ENCODE results near the gene CCDC142. TPM values are rescaled to one million over a fixed set of nuclear protein-coding genes. Genes with fewer than 3 reads are reported as not detected.

The CCDC142 gene
- total RNA-seq, 5 donors from 2014 or later (not counting 1 experiment from before 2014, with no cell fraction given): 16.1 to 59.3 (median 56.7) TPM

DNA sequence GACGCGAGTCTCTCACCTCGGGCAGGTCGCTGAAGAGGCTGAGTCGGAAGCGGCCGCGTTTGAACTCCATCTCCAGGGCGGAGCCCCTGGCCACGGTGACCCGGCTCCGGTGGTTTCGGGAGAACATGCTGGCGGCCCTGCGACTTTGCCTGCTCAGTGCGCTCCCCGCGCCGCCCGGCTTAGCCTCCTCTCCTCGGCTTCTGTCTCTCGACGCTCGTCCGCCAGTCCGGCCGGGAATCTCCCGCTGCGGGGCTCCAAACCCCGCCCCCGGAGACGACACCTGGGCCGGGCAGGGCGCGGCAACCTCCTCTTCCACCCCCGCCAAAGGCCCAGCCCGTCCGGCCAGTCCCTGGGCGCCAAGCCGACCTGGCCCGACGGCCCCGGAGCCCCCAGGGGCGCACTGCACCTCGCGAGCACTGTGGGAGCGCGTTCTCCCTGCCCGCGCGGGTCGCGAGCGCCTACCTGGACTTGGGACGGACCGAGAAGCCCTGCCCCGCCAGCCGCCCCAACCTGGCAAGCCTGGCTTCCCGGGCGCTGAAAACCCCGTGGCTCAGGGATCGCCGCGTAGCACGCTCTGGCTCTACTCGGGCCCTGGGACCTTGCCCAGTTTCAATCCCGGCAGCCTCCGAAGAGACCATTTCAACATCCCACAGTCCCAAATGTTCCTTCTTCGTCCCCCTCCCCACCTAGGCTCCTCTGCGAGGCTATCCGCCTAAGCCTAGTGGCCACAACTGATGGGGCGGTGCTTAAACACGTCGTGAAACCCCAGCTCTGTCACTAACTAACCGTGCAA is 40.9 kb downstream of the CCDC142 start, which contains the start of gene RTKN:
TSS of gene RTKN (minus strand) at position 248 of the 793 bp plus-strand sequence. CDS start at position 127, 121 bp downstream.
- peaks cover 21 to 41% of the 10 kb centered on the region in 2 donors for H3K27me3 Mint-ChIP-seq
- H3K4me3 Mint-ChIP-seq: peak within 1 kb of the TSS; percentile 56 to 77 (median 59)

DNA sequence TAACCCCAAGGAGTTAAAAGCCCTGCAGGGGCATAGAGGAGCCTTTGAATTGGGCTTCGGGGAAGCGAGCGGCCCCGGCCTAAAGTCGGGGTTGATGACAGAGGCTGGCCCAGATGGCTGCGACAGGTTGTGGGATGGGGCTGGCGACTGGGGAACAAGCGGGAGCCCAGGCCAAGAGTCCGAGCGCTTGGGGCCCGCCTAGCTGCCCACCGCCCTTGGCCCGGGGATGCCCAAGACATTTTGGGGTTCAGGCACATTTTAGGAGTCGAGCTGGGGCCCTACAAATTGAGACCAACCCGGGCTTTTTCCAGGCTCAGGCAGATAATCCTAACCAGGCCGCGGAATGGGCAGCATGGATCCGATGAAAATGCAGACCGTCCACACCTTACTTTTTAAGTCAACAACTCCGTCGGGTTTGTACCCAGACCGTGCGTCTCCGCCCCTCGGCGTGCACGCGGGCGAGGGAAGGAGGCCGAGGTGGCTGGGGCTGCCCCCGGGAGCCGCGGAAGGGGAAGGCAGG is 41.6 kb downstream of the CCDC142 start:
- Mint-ChIP-seq H3K27ac (no peak overlapping the region), H3K36me3 (no peaks in the 10 kb centered on the region), H3K4me3 (peak overlapping the region; percentile 51 to 59 (median 56)), H3K9me3 (no peaks in the 10 kb centered on the region), H3K4me1 (peaks cover 13 to 15% (median 14%) of the 10 kb centered on the region in 3 donors), H3K27me3 (peaks cover 21 to 41% of the 10 kb centered on the region in 2 donors)
- Histone ChIP-seq H3K4me1 (ENCODE audit: control insufficient read depth in 1 of 2, extremely low read depth in 1 of 2, insufficient read depth in 2 of 2, low read length in 2 of 2) (peaks cover 0 to 26% of the 10 kb centered on the region in 2 experiments), H3K27me3 (replicated peaks in 1 of 2; ENCODE audit: control insufficient read depth in 2 of 2, extremely low read depth in 1 of 2, insufficient read depth in 2 of 2, low read length in 1 of 2) (peaks cover 4 to 54% of the 10 kb centered on the region in 2 experiments), H3K9me3 (no peaks in the 10 kb centered on the region), H3K36me3 (ENCODE audit: control insufficient read depth in 2 of 2, extremely low read depth in 1 of 2, insufficient read depth in 1 of 2, low read length in 1 of 2) (no peaks in the 10 kb centered on the region), H3K4me3 (ENCODE audit: control insufficient read depth in 1 of 2, extremely low read depth in 1 of 2, low read length in 1 of 2) (peak overlapping the region; percentile 16 to 35), H3K27ac (ENCODE audit: low read length) (no peak overlapping the region)
- ChIA-PET CTCF (no interaction called here), POLR2A (interaction anchor here in 1 of 2 donors (0.9 kb wide), 1 partner anchor 17 kb away, joined by 3 read pairs; the partner anchor contains the start of gene WBP1)
- ATAC-seq (replicated peaks in 1 of 4) (no peak), DNase-seq (no peak)
- 52% methylated on average over 31 of the region's 33 CpGs for WGBS (ENCODE audit: insufficient coverage)

More for the DNA sequence above, 40.9 kb downstream of the CCDC142 start, which contains the start of gene RTKN:
- Mint-ChIP-seq H3K27ac (no peak within 1 kb of the TSS), H3K9me3 (no peaks in the 10 kb centered on the region), H3K36me3 (no peaks in the 10 kb centered on the region), H3K4me1 (peaks cover 13 to 15% (median 14%) of the 10 kb centered on the region in 3 donors)
- WGBS (ENCODE audit: insufficient coverage): 21% methylated on average over 74 of the region's 75 CpGs
- Histone ChIP-seq H3K4me3 (ENCODE audit: control insufficient read depth in 1 of 2, extremely low read depth in 1 of 2, low read length in 1 of 2) (peak within 1 kb of the TSS; percentile 16 to 56), H3K27ac (ENCODE audit: low read length) (no peak within 1 kb of the TSS), H3K4me1 (ENCODE audit: control insufficient read depth in 1 of 2, extremely low read depth in 1 of 2, insufficient read depth in 2 of 2, low read length in 2 of 2) (peaks cover 0 to 26% of the 10 kb centered on the region in 2 experiments), H3K36me3 (ENCODE audit: control insufficient read depth in 2 of 2, extremely low read depth in 1 of 2, insufficient read depth in 1 of 2, low read length in 1 of 2) (no peaks in the 10 kb centered on the region), H3K9me3 (no peaks in the 10 kb centered on the region), H3K27me3 (replicated peaks in 1 of 2; ENCODE audit: control insufficient read depth in 2 of 2, extremely low read depth in 1 of 2, insufficient read depth in 2 of 2, low read length in 1 of 2) (peaks cover 4 to 54% of the 10 kb centered on the region in 2 experiments)
- peak in 9 of 35 experiments; percentile 9 to 50 (median 26) for DNase-seq
- CTCF ChIA-PET: interaction anchor here in 1 of 2 donors (0.7 kb wide), 1 partner anchor 31 kb away, joined by 3 read pairs; no protein-coding TSS in a partner anchor
- POLR2A ChIA-PET: no interaction called here
- peak; percentile 41 to 52 (median 48) for ATAC-seq (replicated peaks in 1 of 4)

DNA sequence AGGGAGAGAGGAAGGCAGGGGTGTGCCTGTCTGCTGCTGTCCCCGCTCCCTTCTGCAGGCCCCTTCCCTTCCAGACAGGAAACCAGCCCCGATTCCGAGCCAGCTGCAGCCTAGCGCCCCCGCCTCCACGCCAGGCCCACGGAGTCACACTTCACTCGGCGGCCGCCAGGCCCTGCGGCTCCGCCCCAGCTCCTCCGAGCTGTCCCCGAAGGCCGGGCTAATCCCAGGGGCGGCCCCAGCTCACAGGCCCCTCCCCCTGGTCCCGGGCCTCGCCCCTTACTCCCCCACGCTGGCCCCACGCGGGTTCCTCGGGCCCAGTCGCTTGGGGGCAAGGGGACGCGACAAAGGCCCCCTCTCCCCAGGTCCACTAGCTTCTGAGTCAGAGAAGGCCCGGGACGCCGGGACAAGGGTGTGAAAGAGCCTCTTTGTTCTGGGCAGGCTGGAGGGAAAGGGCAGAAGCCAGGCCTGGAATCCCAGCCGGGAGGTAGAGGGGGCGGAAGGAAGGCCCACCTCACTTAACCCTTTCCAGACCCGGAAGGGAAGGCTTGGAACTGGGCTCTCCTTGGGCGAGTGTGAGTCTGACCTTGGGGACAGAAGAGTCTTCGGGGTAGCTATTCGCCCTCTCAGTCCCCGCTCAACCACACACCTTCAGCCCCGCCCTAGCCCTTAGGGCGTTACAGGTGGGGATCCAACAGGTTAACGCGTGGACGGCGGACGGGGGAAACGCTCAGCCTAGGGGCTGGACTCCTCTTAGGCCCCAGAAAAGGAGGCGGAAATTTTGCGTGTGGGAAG is 42.2 kb downstream of the CCDC142 start:
- H3K4me3 ChIP-seq (ENCODE audit: control insufficient read depth in 1 of 2, extremely low read depth in 1 of 2, low read length in 1 of 2): peak overlapping the region; percentile 15 to 56
- ChIA-PET CTCF (no interaction called here), POLR2A (interaction anchor here (0.9 to 1.0 kb wide), 2 partner anchors 17 to 18 kb away, joined by 3 read pairs; partner anchors contain the start of gene WBP1 (in 1 of the 2))
- Mint-ChIP-seq H3K9me3 (no peaks in the 10 kb centered on the region), H3K4me3 (peak overlapping the region; percentile 34 to 59 (median 51)), H3K27ac (no peak overlapping the region), H3K27me3 (peaks cover 21 to 41% of the 10 kb centered on the region in 2 donors), H3K4me1 (peaks cover 13 to 15% (median 14%) of the 10 kb centered on the region in 3 donors), H3K36me3 (no peaks in the 10 kb centered on the region)
- peaks cover 4 to 54% of the 10 kb centered on the region in 2 experiments for H3K27me3 ChIP-seq (replicated peaks in 1 of 2; ENCODE audit: control insufficient read depth in 2 of 2, extremely low read depth in 1 of 2, insufficient read depth in 2 of 2, low read length in 1 of 2)
- WGBS (ENCODE audit: insufficient coverage): 46% methylated on average over 32 of the region's 45 CpGs
- no peak overlapping the region for H3K27ac ChIP-seq (ENCODE audit: low read length)
- DNase-seq (peak in 13 of 35 experiments; percentile 10 to 53 (median 33)), ATAC-seq (replicated peaks in 1 of 4) (peak; percentile 65 to 80 (median 69))
- H3K4me1 ChIP-seq (ENCODE audit: control insufficient read depth in 1 of 2, extremely low read depth in 1 of 2, insufficient read depth in 2 of 2, low read length in 2 of 2): peaks cover 0 to 26% of the 10 kb centered on the region in 2 experiments
- H3K36me3 ChIP-seq (ENCODE audit: control insufficient read depth in 2 of 2, extremely low read depth in 1 of 2, insufficient read depth in 1 of 2, low read length in 1 of 2): no peaks in the 10 kb centered on the region
- no peaks in the 10 kb centered on the region for H3K9me3 ChIP-seq

DNA sequence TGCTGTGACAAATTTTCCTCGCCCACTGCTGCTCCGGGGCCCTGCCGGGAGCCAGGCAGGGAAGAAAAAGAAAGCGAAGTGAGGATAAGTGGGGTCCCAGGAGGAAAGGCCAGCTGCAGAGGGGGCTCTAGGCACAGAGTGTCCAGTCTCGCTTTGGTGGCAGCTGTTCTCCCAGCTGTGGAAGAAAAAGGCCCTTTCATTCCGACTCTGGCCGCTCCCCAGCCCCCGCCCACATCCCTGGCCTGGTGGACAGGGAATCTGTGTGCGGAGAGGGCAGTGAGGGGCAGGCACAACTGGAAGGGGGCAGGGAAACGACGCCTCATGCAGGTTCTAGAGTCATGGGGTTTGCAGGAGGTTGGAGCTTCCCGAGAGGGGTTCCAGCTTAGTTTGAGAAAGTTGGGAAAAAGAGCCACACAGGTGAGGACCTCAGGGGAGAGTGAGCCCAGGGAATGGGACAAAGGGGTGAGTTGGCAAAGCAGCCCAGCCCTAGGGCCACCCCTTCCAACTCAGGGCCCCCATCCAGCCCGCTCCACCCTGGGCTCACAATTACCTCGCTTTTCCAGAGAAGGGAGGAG is 42.9 kb downstream of the CCDC142 start:
- Histone ChIP-seq H3K27ac (ENCODE audit: low read length) (no peak overlapping the region), H3K4me3 (ENCODE audit: control insufficient read depth in 1 of 2, extremely low read depth in 1 of 2, low read length in 1 of 2) (peak overlapping the region; percentile 15 to 56), H3K9me3 (no peaks in the 10 kb centered on the region), H3K36me3 (ENCODE audit: control insufficient read depth in 2 of 2, extremely low read depth in 1 of 2, insufficient read depth in 1 of 2, low read length in 1 of 2) (no peaks in the 10 kb centered on the region), H3K27me3 (replicated peaks in 1 of 2; ENCODE audit: control insufficient read depth in 2 of 2, extremely low read depth in 1 of 2, insufficient read depth in 2 of 2, low read length in 1 of 2) (peaks cover 4 to 52% of the 10 kb centered on the region in 2 experiments), H3K4me1 (ENCODE audit: control insufficient read depth in 1 of 2, extremely low read depth in 1 of 2, insufficient read depth in 2 of 2, low read length in 2 of 2) (peaks cover 0 to 26% of the 10 kb centered on the region in 2 experiments)
- Mint-ChIP-seq H3K27ac (no peak overlapping the region), H3K4me1 (peaks cover 13 to 15% (median 14%) of the 10 kb centered on the region in 3 donors), H3K36me3 (no peaks in the 10 kb centered on the region), H3K9me3 (no peaks in the 10 kb centered on the region), H3K4me3 (peak overlapping the region; percentile 21 to 59 (median 43)), H3K27me3 (peaks cover 21 to 39% of the 10 kb centered on the region in 2 donors)
- DNase-seq: no peak
- CTCF ChIA-PET: no interaction called here
- POLR2A ChIA-PET: interaction anchor here in 1 of 2 donors (1.0 kb wide), 1 partner anchor 18 kb away, joined by 3 read pairs; no protein-coding TSS in a partner anchor
- no peak for ATAC-seq (replicated peaks in 1 of 4)
- 73% methylated on average over 12 of the region's 14 CpGs for WGBS (ENCODE audit: insufficient coverage)

DNA sequence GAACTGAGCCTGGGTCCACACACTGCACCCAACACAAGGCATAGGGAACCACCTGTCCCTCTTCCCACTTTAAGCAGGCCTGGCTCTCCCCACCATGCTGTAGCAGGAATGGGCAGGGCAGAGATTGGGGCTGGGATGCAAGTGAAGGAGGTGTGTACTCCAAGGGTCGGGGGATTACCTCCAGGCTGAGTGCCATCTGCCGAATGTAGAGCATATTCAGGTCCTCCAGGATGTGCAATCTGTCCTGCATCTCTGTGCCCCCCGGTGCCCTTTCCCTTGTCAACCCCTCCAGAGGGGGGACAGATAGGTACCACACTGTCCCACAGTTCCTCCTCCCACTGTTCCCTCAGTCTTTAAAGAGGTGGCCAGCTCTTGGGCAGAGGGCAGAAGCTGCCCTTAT is 43.4 kb downstream of the CCDC142 start:
- peaks cover 4 to 49% of the 10 kb centered on the region in 2 experiments for H3K27me3 ChIP-seq (replicated peaks in 1 of 2; ENCODE audit: control insufficient read depth in 2 of 2, extremely low read depth in 1 of 2, insufficient read depth in 2 of 2, low read length in 1 of 2)
- H3K4me3 Mint-ChIP-seq: peak overlapping the region in 1 of 3 donors; percentile 59
- DNase-seq (no peak), ATAC-seq (replicated peaks in 1 of 4) (no peak)
- H3K27ac Mint-ChIP-seq: no peak overlapping the region
- no peaks in the 10 kb centered on the region for H3K36me3 Mint-ChIP-seq
- ChIA-PET POLR2A (no interaction called here), CTCF (no interaction called here)
- H3K9me3 ChIP-seq: no peaks in the 10 kb centered on the region
- H3K36me3 ChIP-seq (ENCODE audit: control insufficient read depth in 2 of 2, extremely low read depth in 1 of 2, insufficient read depth in 1 of 2, low read length in 1 of 2): no peaks in the 10 kb centered on the region
- H3K9me3 Mint-ChIP-seq: no peaks in the 10 kb centered on the region
- peaks cover 18 to 38% of the 10 kb centered on the region in 2 donors for H3K27me3 Mint-ChIP-seq
- H3K27ac ChIP-seq (ENCODE audit: low read length): no peak overlapping the region
- H3K4me1 ChIP-seq (ENCODE audit: control insufficient read depth in 1 of 2, extremely low read depth in 1 of 2, insufficient read depth in 2 of 2, low read length in 2 of 2): peaks cover 0 to 26% of the 10 kb centered on the region in 2 experiments
- peaks cover 11 to 14% (median 13%) of the 10 kb centered on the region in 3 donors for H3K4me1 Mint-ChIP-seq
- WGBS (ENCODE audit: insufficient coverage): 63% methylated on average over 1 of the region's 3 CpGs
- no peak overlapping the region for H3K4me3 ChIP-seq (ENCODE audit: control insufficient read depth in 1 of 2, extremely low read depth in 1 of 2, low read length in 1 of 2)

All from T-cell (primary cell).